ENCODE data around the gene NOS1. TPM values are rescaled to one million over a fixed set of nuclear protein-coding genes. Genes with fewer than 3 reads are reported as not detected.

NOS1 gene
- total RNA-seq, 1 donor from 2014 or later, result 0.26 TPM

GRCh38 chr12:117330441-117331113, 30.8 kb downstream of the NOS1 start:
- FAIRE-seq (no peak), DNase-seq (ENCODE audit: low read depth) (no peak)
- H3K27me3 ChIP-seq (ENCODE audit: control insufficient read depth, insufficient read depth, low read length), result no peaks in the 10 kb centered on the region
- H3K36me3 ChIP-seq (ENCODE audit: control insufficient read depth, insufficient read depth, low read length), result no peaks in the 10 kb centered on the region
- H3K4me3 ChIP-seq (ENCODE audit: low read depth, low read length), result no peak overlapping the region
- TF ChIP-seq CTCF (IDR thresholded peaks at IDR 0.05; ENCODE audit: insufficient read depth, low read length, severe bottlenecking), result no peak

GRCh38 chr12:117329756-117330155, 31.7 kb downstream of the NOS1 start:
- no peak for FAIRE-seq
- DNase-seq (ENCODE audit: low read depth), result no peak
- Histone ChIP-seq H3K36me3 (ENCODE audit: control insufficient read depth, insufficient read depth, low read length) (no peaks in the 10 kb centered on the region), H3K27me3 (ENCODE audit: control insufficient read depth, insufficient read depth, low read length) (no peaks in the 10 kb centered on the region), H3K4me3 (ENCODE audit: low read depth, low read length) (no peak overlapping the region)
- no peak for TF ChIP-seq CTCF (IDR thresholded peaks at IDR 0.05; ENCODE audit: insufficient read depth, low read length, severe bottlenecking)

GRCh38 chr12:117328556-117329100, 32.8 kb downstream of the NOS1 start:
- DNase-seq (ENCODE audit: low read depth) (peak; percentile 25), FAIRE-seq (no peak)
- H3K4me3 ChIP-seq (ENCODE audit: low read depth, low read length), result no peak overlapping the region
- H3K27me3 ChIP-seq (ENCODE audit: control insufficient read depth, insufficient read depth, low read length), result no peaks in the 10 kb centered on the region
- no peak for TF ChIP-seq CTCF (IDR thresholded peaks at IDR 0.05; ENCODE audit: insufficient read depth, low read length, severe bottlenecking)
- H3K36me3 ChIP-seq (ENCODE audit: control insufficient read depth, insufficient read depth, low read length), result no peaks in the 10 kb centered on the region

- Histone ChIP-seq H3K27me3 (ENCODE audit: control insufficient read depth, insufficient read depth, low read length) (no peaks in the 10 kb centered on the region), H3K36me3 (ENCODE audit: control insufficient read depth, insufficient read depth, low read length) (no peaks in the 10 kb centered on the region), H3K4me3 (ENCODE audit: low read depth, low read length) (no peak overlapping the region)
- no peak for DNase-seq (ENCODE audit: low read depth)
- TF ChIP-seq CTCF (IDR thresholded peaks at IDR 0.05; ENCODE audit: insufficient read depth, low read length, severe bottlenecking), result no peak
- FAIRE-seq, result no peak
These were observed 39.0 kb downstream of the NOS1 start for GRCh38 chr12:117322428-117322827.

- DNase-seq (ENCODE audit: low read depth), result no peak
- no peaks in the 10 kb centered on the region for H3K36me3 ChIP-seq (ENCODE audit: control insufficient read depth, insufficient read depth, low read length)
- no peak for TF ChIP-seq CTCF (IDR thresholded peaks at IDR 0.05; ENCODE audit: insufficient read depth, low read length, severe bottlenecking)
- H3K27me3 ChIP-seq (ENCODE audit: control insufficient read depth, insufficient read depth, low read length), result no peaks in the 10 kb centered on the region
- FAIRE-seq, result no peak
- no peak overlapping the region for H3K4me3 ChIP-seq (ENCODE audit: low read depth, low read length)
These were observed 39.9 kb downstream of the NOS1 start for GRCh38 chr12:117321572-117321971.

GRCh38 chr12:117318591-117318990, 42.8 kb downstream of the NOS1 start:
- FAIRE-seq (no peak), DNase-seq (ENCODE audit: low read depth) (no peak)
- Histone ChIP-seq H3K4me3 (ENCODE audit: low read depth, low read length) (no peak overlapping the region), H3K36me3 (ENCODE audit: control insufficient read depth, insufficient read depth, low read length) (no peaks in the 10 kb centered on the region), H3K27me3 (ENCODE audit: control insufficient read depth, insufficient read depth, low read length) (no peaks in the 10 kb centered on the region)
- no peak for TF ChIP-seq CTCF (IDR thresholded peaks at IDR 0.05; ENCODE audit: insufficient read depth, low read length, severe bottlenecking)
